Measurements from ENCODE around the gene SNX6. TPM values are rescaled to one million over a fixed set of nuclear protein-coding genes. Genes with fewer than 3 reads are reported as not detected.
"Not testable (repeated sequence)": the region's sequence is repeated elsewhere in the genome, so short reads cannot be mapped to it uniquely, and the experiment has no call there.

SNX6 gene
- total RNA-seq, 2 donors from 2014 or later = 83.7 to 84.6 TPM

DNA sequence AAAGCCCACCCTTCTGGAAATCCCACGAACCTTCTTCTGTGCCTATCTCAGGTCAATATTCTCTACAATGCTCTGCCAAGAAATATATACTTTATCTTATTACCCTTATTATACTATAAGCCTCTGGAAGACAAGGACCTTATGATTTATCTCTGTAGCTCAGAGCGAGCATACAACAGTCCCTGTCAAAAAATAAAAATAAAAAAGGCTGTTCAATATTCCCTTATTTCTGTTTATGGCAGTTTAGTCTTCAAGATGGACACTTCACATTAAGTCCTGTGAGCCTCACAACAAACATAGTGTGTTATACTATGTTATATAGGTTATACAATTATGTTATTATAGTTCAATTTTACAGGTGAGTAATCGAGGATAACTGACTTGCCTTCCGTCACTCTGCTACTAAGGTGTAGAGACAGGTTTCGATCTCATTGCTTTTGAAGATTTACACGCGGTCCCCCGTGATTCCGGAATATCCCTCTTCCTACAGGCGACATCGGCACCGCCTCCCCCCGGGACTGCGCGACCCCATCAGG lies 91.0 kb downstream of the SNX6 start:
- intact Hi-C loops (cut with DNase I) = no loop called here
- DNase-seq (ENCODE audit: low spot score) = no peak

DNA sequence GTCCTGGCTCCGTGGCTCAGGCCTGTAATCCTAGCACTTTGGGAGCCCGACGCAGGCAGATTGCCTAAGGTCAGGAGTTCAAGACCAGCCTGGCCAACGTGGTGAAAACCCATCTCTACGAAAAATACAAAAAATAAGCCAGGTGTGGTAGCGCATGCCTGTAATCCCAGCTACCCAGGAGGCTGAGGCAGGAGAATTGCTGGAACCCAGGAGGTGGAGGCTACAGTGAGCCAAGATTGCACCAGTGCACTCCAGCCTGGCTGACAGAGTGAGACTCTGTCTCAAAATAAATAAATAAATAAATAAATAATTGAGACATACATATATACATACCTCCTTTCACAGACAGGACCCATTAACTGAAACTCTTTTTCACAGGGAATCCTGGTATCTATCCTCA lies 91.9 kb downstream of the SNX6 start:
- DNase-seq (ENCODE audit: low spot score) = peak; percentile 35
- intact Hi-C loops (cut with DNase I) = not testable (repeated sequence)

DNA sequence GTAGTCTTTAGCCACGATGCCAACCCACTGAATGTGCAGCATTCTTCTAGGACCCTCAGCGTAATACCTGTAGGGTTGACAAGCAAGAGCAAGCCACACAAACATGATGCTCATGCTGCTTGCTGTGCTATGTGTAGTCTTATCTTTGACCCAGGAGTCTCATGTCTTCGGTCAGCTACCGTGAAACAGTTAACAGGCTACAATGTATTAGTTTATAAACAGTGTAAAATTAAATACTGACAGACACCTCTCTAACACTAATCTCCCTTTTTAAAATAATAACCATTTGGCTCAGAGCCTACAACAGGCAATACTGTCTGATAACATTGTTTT lies 92.3 kb downstream of the SNX6 start:
- intact Hi-C loops (cut with DNase I) = no loop called here
- no peak for DNase-seq (ENCODE audit: low spot score)

DNA sequence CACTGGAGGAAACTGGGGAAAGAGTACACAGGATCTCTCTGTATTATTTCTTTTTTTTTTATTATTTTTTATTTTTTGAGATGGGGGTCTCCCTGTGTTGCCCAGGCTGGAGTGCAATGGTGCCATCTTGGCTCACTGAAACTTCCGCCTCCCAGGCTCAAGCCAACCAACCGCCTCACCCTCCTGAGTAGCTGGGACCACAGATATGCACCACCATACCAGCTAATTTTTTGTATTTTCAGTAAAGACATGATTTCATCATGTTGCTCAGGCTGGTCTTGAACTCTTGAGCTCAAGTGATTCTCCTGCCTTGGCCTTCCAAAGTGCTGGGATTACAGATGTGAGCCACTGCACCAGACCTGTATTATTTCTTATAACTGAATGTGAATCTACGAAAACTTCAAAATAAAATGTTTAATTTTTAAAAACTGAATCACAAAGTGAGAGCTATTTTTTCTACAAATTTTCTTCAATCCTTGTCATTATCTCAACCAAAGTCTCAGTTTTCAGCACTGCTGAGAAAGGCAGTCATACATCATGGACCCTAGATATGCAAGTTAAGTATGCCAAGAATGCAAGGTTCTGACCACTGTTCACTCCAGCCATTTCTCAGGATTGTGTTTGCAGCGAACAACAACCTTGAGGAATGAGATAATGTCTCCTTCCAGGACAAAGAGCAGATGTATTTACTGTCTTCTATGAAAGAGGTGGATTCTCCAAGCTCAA lies 92.8 kb downstream of the SNX6 start:
- intact Hi-C loops (cut with DNase I) = no loop called here
- DNase-seq (ENCODE audit: low spot score) = no peak

DNA sequence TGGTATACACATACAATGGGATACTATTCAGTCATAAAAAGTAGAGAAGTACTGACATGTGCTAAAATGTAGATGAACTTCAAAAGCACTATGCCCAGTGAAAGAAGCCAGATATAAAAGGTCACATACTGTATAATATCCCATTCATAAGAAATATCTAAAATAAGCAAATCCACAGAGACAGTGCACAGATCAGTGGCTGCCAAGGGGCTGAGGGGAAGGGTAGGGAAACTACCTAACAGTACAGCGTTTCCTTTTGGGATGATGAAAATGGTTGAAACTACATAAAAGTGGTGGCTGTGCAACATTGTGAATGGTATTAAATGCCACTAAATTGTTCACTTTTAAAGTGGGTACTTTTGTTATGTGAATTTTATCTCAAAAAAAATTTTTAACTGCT lies 102.4 kb downstream of the SNX6 start:
- DNase-seq (ENCODE audit: low spot score) = no peak
- intact Hi-C loops (cut with DNase I) = no loop called here

DNA sequence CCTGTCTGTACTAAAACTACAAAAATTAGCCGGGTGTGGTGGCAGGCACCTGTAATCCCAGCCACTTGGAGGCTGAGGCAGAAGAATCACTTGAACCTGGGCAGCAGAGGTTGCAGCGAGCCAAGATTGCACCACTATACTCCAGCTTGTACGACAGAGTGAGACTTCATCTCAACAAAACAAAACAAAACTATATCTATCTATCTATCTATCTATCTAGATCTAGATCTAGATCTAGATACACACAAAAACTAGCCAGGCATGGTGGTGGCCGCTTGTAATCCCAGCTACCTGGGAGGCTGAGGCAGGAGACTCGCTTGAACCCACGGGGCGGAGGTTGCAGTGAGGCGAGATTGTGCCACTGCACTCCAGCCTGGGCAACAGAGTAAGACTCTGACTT lies 105.7 kb downstream of the SNX6 start:
- intact Hi-C loops (cut with DNase I) = not testable (repeated sequence)

DNA sequence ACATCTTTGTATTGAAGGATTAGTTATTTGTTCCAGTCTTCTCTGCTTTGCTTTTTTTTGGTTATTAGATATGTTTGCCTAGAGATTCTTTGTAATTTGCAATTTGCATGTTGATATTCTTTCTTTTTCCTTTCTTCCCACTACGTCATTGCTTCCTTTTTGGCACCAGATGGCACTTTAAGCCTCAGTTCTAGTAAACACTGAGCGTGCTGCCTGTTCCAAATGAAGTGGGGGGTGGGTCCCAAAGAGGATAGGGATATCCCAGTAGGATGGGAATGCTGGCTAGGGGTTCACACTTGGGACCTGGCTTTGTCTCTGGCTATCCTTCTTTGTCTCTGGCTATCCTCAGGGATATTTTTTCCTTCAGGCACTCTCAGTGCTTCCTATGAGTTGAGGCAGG lies 107.5 kb downstream of the SNX6 start:
- intact Hi-C loops (cut with DNase I) = no loop called here
- DNase-seq (ENCODE audit: low spot score) = no peak

More for the DNA sequence above, 105.7 kb downstream of the SNX6 start:
- DNase-seq (ENCODE audit: low spot score) = not testable (repeated sequence)

DNA sequence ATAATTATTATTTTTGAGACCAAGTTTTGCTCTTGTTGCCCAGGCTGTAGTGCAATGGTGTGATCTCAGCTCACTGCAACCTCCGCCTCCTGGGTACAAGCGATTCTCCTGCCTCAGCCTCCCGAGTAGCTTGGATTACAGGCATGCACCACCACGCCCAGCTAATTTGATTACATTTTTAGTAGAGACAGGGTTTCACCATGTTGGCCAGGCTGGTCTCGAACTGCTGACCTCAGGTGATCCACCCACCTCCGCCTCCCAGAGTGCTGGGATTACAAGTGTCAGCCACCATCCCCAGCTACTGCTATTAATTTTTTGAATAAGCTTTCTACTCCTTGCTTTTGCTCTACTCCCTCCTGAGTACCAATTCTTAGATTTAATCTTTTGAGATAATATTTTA lies 108.9 kb downstream of the SNX6 start:
- intact Hi-C loops (cut with DNase I); DNase-seq (ENCODE audit: low spot score): not testable (repeated sequence)

DNA sequence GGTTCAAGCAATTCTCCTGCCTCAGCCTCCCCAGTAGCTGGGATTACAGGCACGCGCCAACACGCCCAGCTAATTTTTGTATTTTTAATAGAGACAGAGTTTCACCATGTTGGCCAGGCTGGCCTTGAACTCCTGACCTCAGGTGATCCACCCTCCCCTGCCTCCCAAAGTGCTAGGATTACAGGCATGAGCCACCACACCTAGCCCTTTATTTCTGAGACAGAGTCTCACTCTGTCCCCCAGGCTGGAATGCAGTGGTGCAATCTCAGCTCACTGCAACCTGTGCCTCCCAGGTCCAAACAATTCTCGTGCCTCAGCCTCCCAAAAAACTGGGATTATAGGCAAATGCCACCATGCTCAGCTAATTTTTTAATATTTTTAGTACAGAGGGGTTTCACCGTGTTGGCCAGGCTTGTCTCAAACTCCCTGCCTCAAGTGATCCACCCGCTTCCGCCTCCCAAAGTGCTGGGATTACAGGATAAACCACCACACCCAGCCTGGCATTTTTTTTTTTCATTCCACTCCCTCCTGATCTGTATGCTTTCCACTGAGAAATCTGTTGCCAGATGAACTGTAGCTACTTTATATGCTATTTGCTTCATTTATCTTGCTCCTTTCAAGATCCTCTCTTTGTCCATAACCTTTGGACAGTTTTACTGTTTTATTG lies 109.5 kb downstream of the SNX6 start:
- DNase-seq (ENCODE audit: low spot score); intact Hi-C loops (cut with DNase I): not testable (repeated sequence)

Other genes with a start within 250 kb of the SNX6 start
- 10 to 100 TPM; 25.4 to 25.7 TPM for gene SPTSSA, start 167.9 kb downstream of the SNX6 start, total RNA-seq
- gene EAPP, start 90.4 kb downstream of the SNX6 start, total RNA-seq = 10 to 100 TPM; 22.4 to 30.9 TPM
- gene CFL2, start 84.4 kb upstream of the SNX6 start, total RNA-seq = 100 to 1,000 TPM; 218 to 289 TPM
- 10 to 100 TPM; 17.3 to 31.6 TPM for gene BAZ1A, start 245.2 kb upstream of the SNX6 start, total RNA-seq

All from posterior vena cava (tissue), 2 donors.